ENCODE measurements around the gene LPCAT2. TPM values are rescaled to one million over a fixed set of nuclear protein-coding genes. Genes with fewer than 3 reads are reported as not detected.

Gene LPCAT2
- total and polyA plus RNA-seq, 2 of the 13 experiments (the other 11 are each of a cell fraction or from before 2014, with no cell fraction given), result 9.9 to 17.6 TPM

- TF ChIP-seq ZBED4 (CRISPR knock-in tag; IDR thresholded peaks at IDR 0.05; ENCODE audit: borderline replicate concordance) (peak; percentile 79; the same call in 1 of the 2 replicates), ZGPAT (CRISPR knock-in tag; IDR thresholded peaks at IDR 0.05) (peak; percentile 61; the same call in 1 of the 2 replicates), NFATC3 (CRISPR knock-in tag; IDR thresholded peaks at IDR 0.05) (0 out of 2 replicates have a peak, but pooled peaks have one; percentile 26), ZNF350 (CRISPR knock-in tag; IDR thresholded peaks at IDR 0.05; ENCODE audit: borderline replicate concordance, low read depth) (peak; percentile 54; the same call in 1 of the 2 replicates), KAT8 (CRISPR knock-in tag; IDR thresholded peaks at IDR 0.05) (0 out of 2 replicates have a peak, but pooled peaks have one; percentile 34), MTERF4 (CRISPR knock-in tag; IDR thresholded peaks at IDR 0.05) (0 out of 2 replicates have a peak, but pooled peaks have one; percentile 40), STAG1 (CRISPR knock-in tag; IDR thresholded peaks at IDR 0.05) (peak; percentile 100), SUZ12 (IDR thresholded peaks at IDR 0.05; ENCODE audit: low read depth, low read length) (0 out of 2 replicates have a peak, but pooled peaks have one; percentile 15), PRDM4 (CRISPR knock-in tag; IDR thresholded peaks at IDR 0.05; ENCODE audit: borderline replicate concordance) (peak; percentile 59; the same call in 1 of the 2 replicates), HOXA3 (CRISPR knock-in tag; IDR thresholded peaks at IDR 0.05) (peak; percentile 56; the same call in 1 of the 2 replicates), ERF (CRISPR knock-in tag; IDR thresholded peaks at IDR 0.05) (peak; percentile 88), ZNF543 (CRISPR knock-in tag; IDR thresholded peaks at IDR 0.05) (no peak), ZFY (CRISPR knock-in tag; IDR thresholded peaks at IDR 0.05) (peak; percentile 48; the same call in 1 of the 2 replicates), RARA (CRISPR knock-in tag; IDR thresholded peaks at IDR 0.05) (peak; percentile 23; the same call in 1 of the 2 replicates), ELF1 (CRISPR knock-in tag; IDR thresholded peaks at IDR 0.05) (peak; percentile 48), KDM5B (CRISPR knock-in tag; IDR thresholded peaks at IDR 0.05; ENCODE audit: borderline replicate concordance) (peak; percentile 35; the same call in 1 of the 2 replicates), RXRA (CRISPR knock-in tag; IDR thresholded peaks at IDR 0.05) (peak; percentile 46; the same call in 1 of the 2 replicates), ZNF501 (CRISPR knock-in tag; IDR thresholded peaks at IDR 0.05) (peak; percentile 78), REPIN1 (CRISPR knock-in tag; IDR thresholded peaks at IDR 0.05; ENCODE audit: borderline replicate concordance, low read depth) (peak; percentile 52; the same call in 1 of the 2 replicates)
Measured at GRCh38 chr16:55465077-55465896, 43.6 kb upstream of the LPCAT2 start (continued).

All from HepG2 (cell line).